OCI-LY1 (cell line): ENCODE results near the gene PILRB.
A peak's percentile ranks its signal among the peaks of the same experiment; 100 is the strongest.

ENCODE experiments used
- H2AFZ ChIP-seq: fragments of 200-600 bp; sonication (generic), shearing (Covaris generic); 2 replicates; pipeline ENCODE4 v1.6.0; 2014; ENCODE audit warnings: antibody characterized with exemption, mild to moderate bottlenecking, low read length
- H3F3A ChIP-seq: fragments of 200-600 bp; sonication (generic), shearing (Covaris generic); 2 replicates; pipeline ENCODE4 v1.6.0; 2014; ENCODE audit warnings: mild to moderate bottlenecking, antibody characterized with exemption, low read length, moderate library complexity; ENCODE audit not compliant: insufficient read depth
- H3K27ac ChIP-seq: fragments of 200-600 bp; sonication (generic); 2 replicates; pipeline ENCODE4 v1.5.1; 2014; ENCODE audit warnings: low read length, mixed run types, mild to moderate bottlenecking, low read depth; ENCODE audit not compliant: poor library complexity, severe bottlenecking
- H3K27me3 ChIP-seq: fragments of 200-600 bp; sonication (generic); 2 replicates; pipeline ENCODE4 v1.6.0; 2014; ENCODE audit warnings: antibody characterized with exemption, mild to moderate bottlenecking, low read length, moderate library complexity; ENCODE audit not compliant: insufficient read depth
- H3K36me3 ChIP-seq: fragments of 200-600 bp; sonication (generic); 2 replicates; pipeline ENCODE4 v1.6.1; 2014; ENCODE audit warnings: mild to moderate bottlenecking, antibody characterized with exemption, low read length, moderate library complexity, mixed read lengths; ENCODE audit not compliant: insufficient read depth
- H3K4me1 ChIP-seq: fragments of 200-600 bp; sonication (generic); 2 replicates; pipeline ENCODE4 v1.5.1; 2014; ENCODE audit warnings: mild to moderate bottlenecking, low read length, moderate library complexity; ENCODE audit not compliant: insufficient read depth, severe bottlenecking
- H3K4me2 ChIP-seq: fragments of 200-600 bp; sonication (generic), shearing (Covaris generic); 2 replicates; pipeline ENCODE4 v1.6.1; 2014; ENCODE audit warnings: low read length
- H3K4me3 ChIP-seq: fragments of 200-600 bp; sonication (generic); 2 replicates; pipeline ENCODE4 v1.5.1; 2014; ENCODE audit warnings: low read length, low read depth, mild to moderate bottlenecking, mixed read lengths; ENCODE audit not compliant: poor library complexity, severe bottlenecking
- H3K79me2 ChIP-seq: fragments of 200-600 bp; shearing (Covaris generic); 2 replicates; pipeline ENCODE4 v1.6.1; 2016; ENCODE audit warnings: mixed run types, low read length, mixed read lengths; ENCODE audit not compliant: insufficient read depth
- H3K9ac ChIP-seq: fragments of 200-600 bp; sonication (generic), shearing (Covaris generic); 2 replicates; pipeline ENCODE4 v1.6.1; 2014; ENCODE audit warnings: mild to moderate bottlenecking, low read length, mixed read lengths
- H3K9me2 ChIP-seq: fragments of 200-600 bp; sonication (generic), shearing (Covaris generic); 2 replicates; pipeline ENCODE4 v1.6.1; 2014; ENCODE audit warnings: low read depth, mild to moderate bottlenecking, low read length, mixed read lengths
- H3K9me3 ChIP-seq: fragments of 200-600 bp; shearing (Covaris generic); 2 replicates; pipeline ENCODE4 v1.6.1; 2014; ENCODE audit warnings: low read length, mixed read lengths
- H4K20me1 ChIP-seq: fragments of 200-600 bp; sonication (generic), shearing (Covaris generic); 2 replicates; pipeline ENCODE4 v1.6.0; 2016; ENCODE audit warnings: mild to moderate bottlenecking, low read length; ENCODE audit not compliant: insufficient read depth
- EZH2 ChIP-seq: fragments of 200-600 bp; sonication (generic), shearing (Covaris generic); IDR thresholded peaks from 2 replicates; pipeline ENCODE4 v1.8.0; 2017; ENCODE audit warnings: borderline replicate concordance, mixed run types, mild to moderate bottlenecking, antibody characterized with exemption, low read length, moderate library complexity, mixed read lengths
- TF ChIP-seq, protein P1 (sequence below): fragments of 200-600 bp; sonication (generic), shearing (Covaris generic); IDR thresholded peaks from 2 replicates; pipeline ENCODE4 v1.5.1; 2017; ENCODE audit warnings: mild to moderate bottlenecking, antibody characterized with exemption, low read length, moderate library complexity, mixed read lengths

Gene PILRB

GRCh38 chr7:100370303-100370702 lies 12.4 kb downstream of the PILRB start:
- H3F3A ChIP-seq: peaks cover 11% of the 10 kb centered on the region; the same call in 1 of the 2 replicates
- H3K9me2 ChIP-seq: no peaks in the 10 kb centered on the region
- peak overlapping the region; percentile 95 for H3K27ac ChIP-seq
- H3K4me2 ChIP-seq: no peak overlapping the region
- H3K9me3 ChIP-seq: no peaks in the 10 kb centered on the region
- H4K20me1 ChIP-seq: no peaks in the 10 kb centered on the region
- H3K36me3 ChIP-seq: peaks cover 7% of the 10 kb centered on the region; the same call in 1 of the 2 replicates
- H3K27me3 ChIP-seq: 0 out of 2 replicates have a peak, but pooled peaks cover 9% of the 10 kb centered on the region
- no peaks in the 10 kb centered on the region for H3K79me2 ChIP-seq
- no peak overlapping the region for H3K9ac ChIP-seq
- no peak overlapping the region for H3K4me3 ChIP-seq
- no peak overlapping the region for H2AFZ ChIP-seq
- peaks cover 56% of the 10 kb centered on the region for H3K4me1 ChIP-seq
- TF ChIP-seq EZH2: no peak
- TF ChIP-seq, protein P1, sequence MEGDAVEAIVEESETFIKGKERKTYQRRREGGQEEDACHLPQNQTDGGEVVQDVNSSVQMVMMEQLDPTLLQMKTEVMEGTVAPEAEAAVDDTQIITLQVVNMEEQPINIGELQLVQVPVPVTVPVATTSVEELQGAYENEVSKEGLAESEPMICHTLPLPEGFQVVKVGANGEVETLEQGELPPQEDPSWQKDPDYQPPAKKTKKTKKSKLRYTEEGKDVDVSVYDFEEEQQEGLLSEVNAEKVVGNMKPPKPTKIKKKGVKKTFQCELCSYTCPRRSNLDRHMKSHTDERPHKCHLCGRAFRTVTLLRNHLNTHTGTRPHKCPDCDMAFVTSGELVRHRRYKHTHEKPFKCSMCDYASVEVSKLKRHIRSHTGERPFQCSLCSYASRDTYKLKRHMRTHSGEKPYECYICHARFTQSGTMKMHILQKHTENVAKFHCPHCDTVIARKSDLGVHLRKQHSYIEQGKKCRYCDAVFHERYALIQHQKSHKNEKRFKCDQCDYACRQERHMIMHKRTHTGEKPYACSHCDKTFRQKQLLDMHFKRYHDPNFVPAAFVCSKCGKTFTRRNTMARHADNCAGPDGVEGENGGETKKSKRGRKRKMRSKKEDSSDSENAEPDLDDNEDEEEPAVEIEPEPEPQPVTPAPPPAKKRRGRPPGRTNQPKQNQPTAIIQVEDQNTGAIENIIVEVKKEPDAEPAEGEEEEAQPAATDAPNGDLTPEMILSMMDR: no peak

- Histone ChIP-seq H3K9ac (no peak overlapping the region), H3K4me3 (no peak overlapping the region), H3K27me3 (0 out of 2 replicates have a peak, but pooled peaks cover 9% of the 10 kb centered on the region), H4K20me1 (no peaks in the 10 kb centered on the region), H3F3A (peaks cover 11% of the 10 kb centered on the region; the same call in 1 of the 2 replicates), H3K4me1 (peaks cover 52% of the 10 kb centered on the region), H2AFZ (no peak overlapping the region), H3K79me2 (no peaks in the 10 kb centered on the region), H3K4me2 (no peak overlapping the region), H3K27ac (no peak overlapping the region), H3K36me3 (0 out of 2 replicates have a peak, but pooled peaks cover 3% of the 10 kb centered on the region), H3K9me3 (no peaks in the 10 kb centered on the region), H3K9me2 (no peaks in the 10 kb centered on the region)
- TF ChIP-seq, protein P1: no peak
- no peak for TF ChIP-seq EZH2
These were observed 12.8 kb downstream of the PILRB start for GRCh38 chr7:100370746-100371145.

DNA sequence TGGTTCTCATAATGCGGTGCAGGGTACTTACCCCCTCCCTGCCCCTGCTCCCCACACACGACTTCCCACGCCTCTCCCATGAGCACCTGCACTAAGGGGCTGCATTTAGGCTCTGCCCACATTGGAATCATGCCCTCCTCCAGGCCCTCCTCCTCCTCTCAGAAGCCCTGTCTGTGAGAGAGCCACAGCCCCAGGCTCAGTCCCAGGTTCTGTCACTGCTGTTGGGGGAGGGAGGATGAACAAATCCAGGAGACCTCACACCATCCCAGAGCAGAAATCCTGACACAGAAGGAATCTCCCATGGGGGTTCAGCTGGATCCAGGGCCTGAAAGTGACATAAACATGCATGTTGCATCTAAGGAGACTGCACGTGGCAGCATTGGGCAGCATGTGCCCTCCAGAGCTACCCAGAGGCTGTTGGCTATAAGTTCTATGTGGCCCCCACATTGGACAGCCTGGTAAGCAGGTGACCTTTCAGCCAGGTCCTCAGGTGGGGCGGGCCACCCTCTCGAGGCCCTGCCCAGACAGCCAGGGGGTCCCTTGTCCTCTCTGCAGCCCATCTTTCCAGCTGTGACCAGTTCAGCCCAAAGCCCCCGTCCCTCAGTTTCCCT lies 13.7 kb downstream of the PILRB start:
- Histone ChIP-seq H4K20me1 (no peaks in the 10 kb centered on the region), H3K4me2 (no peak overlapping the region), H2AFZ (no peak overlapping the region), H3F3A (peaks cover 11% of the 10 kb centered on the region; the same call in 1 of the 2 replicates), H3K9me2 (no peaks in the 10 kb centered on the region), H3K9me3 (no peaks in the 10 kb centered on the region), H3K9ac (no peak overlapping the region), H3K36me3 (0 out of 2 replicates have a peak, but pooled peaks cover 3% of the 10 kb centered on the region), H3K4me1 (peaks cover 42% of the 10 kb centered on the region), H3K27ac (no peak overlapping the region), H3K27me3 (0 out of 2 replicates have a peak, but pooled peaks cover 9% of the 10 kb centered on the region), H3K4me3 (no peak overlapping the region), H3K79me2 (no peaks in the 10 kb centered on the region)
- TF ChIP-seq, protein P1: no peak
- TF ChIP-seq EZH2: no peak
